Tongue (tissue), 2 donors: ENCODE results near the gene IFT122. TPM values are rescaled to one million over a fixed set of nuclear protein-coding genes. Genes with fewer than 3 reads are reported as not detected.

ENCODE experiments used
- DNase-seq: peaks from one replicate; pipeline ENCODE4 v3.0.0-alpha.2; 2015
- total RNA-seq: library from RNA; depleted of rRNA; stranded (reverse); fragments of >200 nt; gene quantifications from one replicate; pipeline ENCODE4 v1.2.3, GENCODE V29; 2014

The IFT122 gene
- total RNA-seq, 1 donor from 2014 or later, result 37.7 TPM

DNA sequence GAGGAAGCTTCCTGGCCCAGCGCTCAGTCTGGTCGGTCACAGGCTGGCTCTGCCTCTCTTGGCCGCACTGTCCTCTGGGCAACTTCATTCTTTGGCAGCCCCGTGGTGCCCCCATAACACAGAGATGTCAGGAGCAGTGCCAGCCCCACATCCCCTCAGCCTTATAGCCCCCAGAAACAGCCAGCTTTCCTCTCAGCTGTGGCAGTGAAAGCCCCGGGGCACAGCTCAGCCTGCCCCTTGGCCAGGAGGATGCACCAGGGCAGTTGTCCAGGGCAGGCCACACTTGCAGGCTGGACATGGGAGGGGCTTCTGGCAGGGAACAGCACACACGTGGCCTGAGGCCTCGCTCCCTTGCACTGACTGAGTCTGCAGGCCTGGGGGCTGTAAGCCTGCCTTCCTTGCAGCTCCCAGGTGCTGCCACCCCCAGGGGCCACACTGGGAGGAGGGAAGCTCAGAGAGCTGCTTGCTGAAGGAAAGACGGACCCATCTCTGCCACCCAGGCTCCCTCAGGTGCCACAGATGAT lies 78.1 kb downstream of the IFT122 start:
- DNase-seq, result no peak

DNA sequence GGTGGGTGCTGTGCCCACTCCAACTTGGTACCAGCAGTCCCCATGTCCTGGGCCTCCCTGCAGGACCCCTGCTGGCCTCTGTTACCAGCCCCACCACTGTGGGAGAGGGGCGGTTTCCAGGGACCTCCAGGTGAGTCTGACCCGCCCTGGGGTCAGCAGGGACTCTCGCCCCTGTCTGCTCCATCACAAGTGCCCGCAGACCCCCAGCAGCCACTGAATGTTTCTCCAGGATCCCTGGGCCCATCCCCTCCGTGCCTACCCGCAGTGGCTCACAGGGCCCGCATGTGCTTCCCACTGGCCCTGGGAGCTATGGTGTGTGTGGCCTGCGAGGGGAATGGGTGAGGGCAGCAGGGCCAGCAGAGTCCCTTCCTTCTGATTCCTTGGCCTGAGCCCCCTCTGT lies 78.6 kb downstream of the IFT122 start:
- DNase-seq, result no peak

DNA sequence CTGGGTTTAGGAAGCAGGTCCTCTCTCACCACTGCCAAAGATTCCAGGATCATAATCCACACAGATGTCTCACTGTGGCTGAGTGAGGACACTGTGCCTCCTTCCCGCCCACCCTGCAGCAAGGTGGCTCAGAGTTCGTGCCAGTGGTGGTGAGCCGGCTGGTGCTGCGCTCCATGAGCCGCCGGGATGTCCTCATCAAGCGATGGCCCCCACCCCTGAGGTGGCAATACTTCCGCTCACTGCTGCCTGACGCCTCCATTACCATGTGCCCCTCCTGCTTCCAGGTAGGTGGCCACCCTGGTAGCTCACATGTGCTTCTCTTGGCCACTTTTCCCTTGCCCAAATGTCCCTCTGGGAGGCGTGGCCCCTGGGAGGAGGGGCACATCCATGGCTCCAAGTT lies 79.4 kb downstream of the IFT122 start:
- no peak for DNase-seq

DNA sequence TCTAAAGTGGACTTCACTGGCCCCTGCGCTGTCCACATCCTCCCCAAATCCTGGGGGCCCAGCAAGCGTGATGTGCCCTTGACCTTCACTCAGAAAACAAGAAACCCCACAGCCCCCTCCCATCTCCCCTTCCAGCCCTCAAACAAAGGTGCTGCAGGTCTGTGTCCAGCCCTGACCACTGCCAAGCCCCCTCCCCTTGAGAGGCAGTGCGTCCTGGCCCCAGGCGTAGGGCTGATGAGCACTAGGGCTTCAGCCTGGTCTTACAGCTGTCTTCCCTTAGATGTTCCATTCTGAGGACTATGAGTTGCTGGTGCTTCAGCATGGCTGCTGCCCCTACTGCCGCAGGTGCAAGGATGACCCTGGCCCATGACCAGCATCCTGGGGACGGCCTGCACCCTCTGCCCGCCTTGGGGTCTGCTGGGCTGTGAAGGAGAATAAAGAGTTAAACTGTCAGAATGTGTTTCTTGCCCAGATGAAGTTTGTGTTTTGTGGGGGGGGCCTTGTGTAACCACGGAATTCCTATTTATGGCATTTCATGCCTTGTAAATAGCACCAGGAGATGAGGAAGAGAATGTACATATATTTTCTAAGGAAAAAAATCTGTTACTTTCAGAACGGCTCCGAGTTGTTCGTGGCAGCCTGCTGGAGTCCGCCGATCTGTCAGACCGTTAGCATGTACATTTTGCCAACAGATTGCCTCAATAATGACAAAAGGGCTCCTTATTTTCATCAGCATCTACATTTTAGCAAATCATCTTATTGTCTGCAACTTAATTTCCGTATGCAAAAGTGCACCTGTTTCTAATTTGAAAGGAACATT lies 80.1 kb downstream of the IFT122 start:
- no peak for DNase-seq

DNA sequence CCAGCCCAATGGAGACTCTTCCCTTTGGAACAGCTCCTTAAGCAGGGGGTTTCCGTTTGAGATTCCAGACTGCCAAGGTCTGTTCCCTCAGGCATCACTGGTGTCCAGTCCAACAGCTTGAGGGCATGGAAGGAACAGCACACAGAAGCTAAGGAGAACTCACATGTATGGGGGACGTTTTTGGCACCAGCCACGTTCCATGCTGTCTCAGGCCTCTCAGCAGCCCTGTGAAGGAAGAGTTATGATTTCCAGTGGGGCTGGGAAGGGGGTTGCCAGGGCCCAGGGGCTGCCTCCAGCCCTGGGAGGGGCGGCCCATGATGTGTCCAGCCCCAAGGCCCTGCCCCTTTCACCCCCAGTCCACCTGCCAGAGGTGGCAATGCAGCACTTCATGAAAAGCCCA lies 80.9 kb downstream of the IFT122 start:
- no peak for DNase-seq

DNA sequence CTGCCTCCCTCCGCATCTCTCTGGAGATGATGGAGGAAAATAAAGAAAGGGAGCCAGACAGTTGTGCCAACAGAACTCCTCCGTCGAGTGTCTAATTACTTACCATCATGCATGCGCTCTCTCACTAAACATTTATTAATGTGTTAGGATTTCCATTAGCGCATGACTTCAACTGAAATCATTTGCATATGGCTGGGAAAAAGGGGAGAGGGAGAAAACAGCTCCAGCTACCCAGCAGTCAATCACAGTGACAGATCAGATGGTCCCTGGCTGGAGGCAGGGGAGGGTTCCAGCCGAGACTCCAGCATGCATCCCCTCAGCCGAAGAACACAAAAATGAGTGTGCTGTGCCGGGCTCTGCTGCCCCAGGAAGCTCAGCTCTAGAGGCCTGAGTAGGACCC lies 81.6 kb downstream of the IFT122 start:
- no peak for DNase-seq

DNA sequence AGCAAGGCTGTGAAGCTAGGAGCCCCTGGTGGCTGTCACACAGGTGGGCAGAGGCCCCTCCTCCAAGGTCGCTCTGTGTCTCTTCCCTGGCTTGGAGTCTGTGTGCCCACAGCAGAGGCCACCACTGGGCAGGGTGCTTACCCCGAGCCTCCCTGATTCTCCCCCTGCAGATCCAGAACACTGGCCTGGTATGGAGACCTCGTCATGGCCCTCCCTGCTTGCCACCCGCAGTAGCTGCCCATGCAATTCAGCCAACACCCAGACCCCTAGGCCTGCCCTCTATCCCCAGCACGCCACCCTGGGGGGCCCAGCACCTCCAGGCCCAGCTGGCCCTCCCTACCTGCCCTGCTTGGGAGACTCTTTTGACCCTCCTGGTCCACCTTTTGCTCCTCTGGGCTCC lies 82.9 kb downstream of the IFT122 start:
- DNase-seq, result no peak

DNA sequence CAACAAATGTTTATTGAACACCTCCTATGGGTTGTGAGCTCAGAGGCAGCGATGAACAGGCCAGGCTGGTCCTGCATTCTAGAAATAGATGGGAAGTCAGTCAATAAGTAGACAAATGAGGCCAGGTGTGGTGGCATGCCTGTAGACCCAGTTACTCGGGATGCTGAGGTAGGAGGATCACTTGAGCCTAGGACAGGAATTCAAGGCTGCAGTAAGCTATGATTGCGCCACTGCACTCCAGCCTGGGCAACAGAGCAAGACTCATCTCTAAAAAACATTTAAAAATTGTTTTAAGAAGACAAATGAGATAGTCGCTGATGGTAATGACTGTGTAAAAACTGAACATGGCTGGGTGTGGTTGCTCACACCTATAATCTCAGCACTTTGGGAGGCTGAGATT lies 84.1 kb downstream of the IFT122 start:
- no peak for DNase-seq

DNA sequence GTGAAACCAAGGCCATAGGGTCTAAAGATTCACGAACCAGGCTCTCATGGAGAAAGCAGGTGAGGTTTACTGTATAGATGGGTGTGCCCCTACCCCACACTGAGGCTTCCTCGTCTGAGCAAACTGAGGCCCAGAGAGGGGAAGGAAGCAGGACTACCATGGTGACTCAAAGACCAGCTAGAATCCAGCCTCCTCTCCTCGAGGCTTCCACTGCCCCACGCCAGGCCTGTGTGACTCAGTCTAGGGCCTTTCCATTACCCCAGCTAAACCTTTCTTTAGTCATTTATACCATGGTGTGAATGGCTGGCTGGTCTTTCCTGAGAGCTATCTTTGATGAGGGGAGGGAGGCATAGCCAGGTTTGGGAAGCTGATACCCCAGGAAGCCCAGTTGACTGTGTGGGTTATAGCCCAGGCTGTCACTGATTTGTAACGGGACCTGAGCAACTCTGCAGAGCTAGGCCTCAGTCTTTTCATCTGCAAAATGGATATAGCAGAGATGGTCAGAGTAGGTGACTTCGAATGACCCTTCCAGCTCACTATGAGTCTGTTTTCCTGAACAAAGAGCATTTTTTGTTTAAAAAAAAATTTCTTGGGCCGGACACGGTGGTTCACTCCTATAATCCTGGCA lies 85.4 kb downstream of the IFT122 start:
- DNase-seq, result no peak

DNA sequence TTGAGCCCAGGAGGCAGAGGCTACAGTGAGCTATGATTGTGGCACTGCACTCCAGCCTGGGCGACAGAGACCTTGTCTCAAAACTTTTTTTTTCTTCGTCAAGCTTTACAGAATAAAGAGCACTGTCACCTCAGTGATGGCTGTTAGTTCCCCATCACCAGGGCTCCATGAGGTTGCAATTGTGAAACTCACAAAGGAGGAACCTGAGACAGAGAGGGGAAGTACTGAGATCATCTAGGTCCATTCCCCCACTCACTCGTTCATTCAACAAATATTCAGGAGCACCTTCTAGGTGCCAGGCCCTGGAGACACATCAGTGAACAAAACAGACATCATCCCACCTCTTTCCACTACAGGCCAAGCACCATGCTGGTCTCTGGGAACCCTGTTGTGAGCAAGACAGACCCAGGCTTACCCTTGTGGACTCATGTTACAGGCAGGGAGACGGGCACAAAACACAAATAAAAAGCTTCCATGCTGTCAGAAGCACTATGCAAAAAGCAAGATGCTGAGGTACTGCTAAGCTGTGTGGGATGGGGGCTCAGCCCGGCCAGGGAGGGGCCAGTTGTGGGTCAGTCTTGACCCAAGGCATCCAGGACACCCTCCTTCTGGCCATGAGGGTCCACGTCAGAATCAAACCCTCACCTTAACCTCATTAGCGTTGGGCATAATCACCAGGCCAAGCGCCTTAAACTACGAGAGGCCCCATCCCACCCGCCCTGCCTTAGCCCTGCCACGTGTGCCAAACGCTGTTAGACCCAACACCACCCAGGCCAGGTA lies 86.3 kb downstream of the IFT122 start:
- no peak for DNase-seq

DNA sequence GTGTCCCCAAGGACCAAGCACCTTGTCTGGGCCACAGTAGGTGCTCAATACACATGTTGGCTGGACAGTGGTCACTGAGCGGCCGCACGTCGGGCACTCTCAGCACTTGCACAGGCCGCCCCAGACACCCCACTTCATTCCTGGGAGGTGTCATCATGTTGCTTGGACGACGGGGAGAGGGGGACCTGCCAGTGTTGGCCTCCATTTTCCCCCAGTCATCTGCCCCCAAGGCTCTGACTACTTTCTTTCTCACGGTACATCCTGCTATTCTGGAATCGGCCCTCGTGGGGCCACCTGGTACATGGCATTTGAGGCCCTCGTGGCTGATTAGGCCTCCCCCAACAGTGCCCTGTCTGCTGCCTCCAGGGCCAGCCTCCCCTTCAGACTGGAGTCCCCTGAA lies 87.2 kb downstream of the IFT122 start:
- DNase-seq, result no peak

DNA sequence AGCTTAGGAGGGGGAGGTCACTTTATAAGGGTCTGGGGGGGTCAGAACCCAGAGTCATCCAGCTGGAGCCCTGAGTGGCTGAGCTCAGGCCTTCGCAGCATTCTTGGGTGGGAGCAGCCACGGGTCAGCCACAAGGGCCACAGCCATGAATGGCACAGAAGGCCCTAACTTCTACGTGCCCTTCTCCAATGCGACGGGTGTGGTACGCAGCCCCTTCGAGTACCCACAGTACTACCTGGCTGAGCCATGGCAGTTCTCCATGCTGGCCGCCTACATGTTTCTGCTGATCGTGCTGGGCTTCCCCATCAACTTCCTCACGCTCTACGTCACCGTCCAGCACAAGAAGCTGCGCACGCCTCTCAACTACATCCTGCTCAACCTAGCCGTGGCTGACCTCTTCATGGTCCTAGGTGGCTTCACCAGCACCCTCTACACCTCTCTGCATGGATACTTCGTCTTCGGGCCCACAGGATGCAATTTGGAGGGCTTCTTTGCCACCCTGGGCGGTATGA lies 88.6 kb downstream of the IFT122 start, which contains the start of gene RHO:
TSS of gene RHO (plus strand) at position 51 of the 512 bp plus-strand sequence. CDS start at position 146, 95 bp downstream.
- no peak for DNase-seq

DNA sequence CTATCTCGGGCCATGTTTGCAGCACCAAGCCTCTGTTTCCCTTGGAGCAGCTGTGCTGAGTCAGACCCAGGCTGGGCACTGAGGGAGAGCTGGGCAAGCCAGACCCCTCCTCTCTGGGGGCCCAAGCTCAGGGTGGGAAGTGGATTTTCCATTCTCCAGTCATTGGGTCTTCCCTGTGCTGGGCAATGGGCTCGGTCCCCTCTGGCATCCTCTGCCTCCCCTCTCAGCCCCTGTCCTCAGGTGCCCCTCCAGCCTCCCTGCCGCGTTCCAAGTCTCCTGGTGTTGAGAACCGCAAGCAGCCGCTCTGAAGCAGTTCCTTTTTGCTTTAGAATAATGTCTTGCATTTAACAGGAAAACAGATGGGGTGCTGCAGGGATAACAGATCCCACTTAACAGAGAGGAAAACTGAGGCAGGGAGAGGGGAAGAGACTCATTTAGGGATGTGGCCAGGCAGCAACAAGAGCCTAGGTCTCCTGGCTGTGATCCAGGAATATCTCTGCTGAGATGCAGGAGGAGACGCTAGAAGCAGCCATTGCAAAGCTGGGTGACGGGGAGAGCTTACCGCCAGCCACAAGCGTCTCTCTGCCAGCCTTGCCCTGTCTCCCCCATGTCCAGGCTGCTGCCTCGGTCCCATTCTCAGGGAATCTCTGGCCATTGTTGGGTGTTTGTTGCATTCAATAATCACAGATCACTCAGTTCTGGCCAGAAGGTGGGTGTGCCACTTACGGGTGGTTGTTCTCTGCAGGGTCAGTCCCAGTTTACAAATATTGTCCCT lies 89.6 kb downstream of the IFT122 start:
- DNase-seq, result no peak

DNA sequence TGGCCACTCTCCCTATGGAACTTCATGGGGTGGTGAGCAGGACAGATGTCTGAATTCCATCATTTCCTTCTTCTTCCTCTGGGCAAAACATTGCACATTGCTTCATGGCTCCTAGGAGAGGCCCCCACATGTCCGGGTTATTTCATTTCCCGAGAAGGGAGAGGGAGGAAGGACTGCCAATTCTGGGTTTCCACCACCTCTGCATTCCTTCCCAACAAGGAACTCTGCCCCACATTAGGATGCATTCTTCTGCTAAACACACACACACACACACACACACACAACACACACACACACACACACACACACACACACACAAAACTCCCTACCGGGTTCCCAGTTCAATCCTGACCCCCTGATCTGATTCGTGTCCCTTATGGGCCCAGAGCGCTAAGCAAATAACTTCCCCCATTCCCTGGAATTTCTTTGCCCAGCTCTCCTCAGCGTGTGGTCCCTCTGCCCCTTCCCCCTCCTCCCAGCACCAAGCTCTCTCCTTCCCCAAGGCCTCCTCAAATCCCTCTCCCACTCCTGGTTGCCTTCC lies 90.3 kb downstream of the IFT122 start:
- no peak for DNase-seq

DNA sequence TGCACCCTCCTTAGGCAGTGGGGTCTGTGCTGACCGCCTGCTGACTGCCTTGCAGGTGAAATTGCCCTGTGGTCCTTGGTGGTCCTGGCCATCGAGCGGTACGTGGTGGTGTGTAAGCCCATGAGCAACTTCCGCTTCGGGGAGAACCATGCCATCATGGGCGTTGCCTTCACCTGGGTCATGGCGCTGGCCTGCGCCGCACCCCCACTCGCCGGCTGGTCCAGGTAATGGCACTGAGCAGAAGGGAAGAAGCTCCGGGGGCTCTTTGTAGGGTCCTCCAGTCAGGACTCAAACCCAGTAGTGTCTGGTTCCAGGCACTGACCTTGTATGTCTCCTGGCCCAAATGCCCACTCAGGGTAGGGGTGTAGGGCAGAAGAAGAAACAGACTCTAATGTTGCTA lies 90.8 kb downstream of the IFT122 start:
- no peak for DNase-seq

DNA sequence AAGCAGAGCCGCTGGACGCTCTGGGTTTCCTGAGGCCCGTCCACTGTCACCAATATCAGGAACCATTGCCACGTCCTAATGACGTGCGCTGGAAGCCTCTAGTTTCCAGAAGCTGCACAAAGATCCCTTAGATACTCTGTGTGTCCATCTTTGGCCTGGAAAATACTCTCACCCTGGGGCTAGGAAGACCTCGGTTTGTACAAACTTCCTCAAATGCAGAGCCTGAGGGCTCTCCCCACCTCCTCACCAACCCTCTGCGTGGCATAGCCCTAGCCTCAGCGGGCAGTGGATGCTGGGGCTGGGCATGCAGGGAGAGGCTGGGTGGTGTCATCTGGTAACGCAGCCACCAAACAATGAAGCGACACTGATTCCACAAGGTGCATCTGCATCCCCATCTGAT lies 91.7 kb downstream of the IFT122 start:
- DNase-seq, result no peak

DNA sequence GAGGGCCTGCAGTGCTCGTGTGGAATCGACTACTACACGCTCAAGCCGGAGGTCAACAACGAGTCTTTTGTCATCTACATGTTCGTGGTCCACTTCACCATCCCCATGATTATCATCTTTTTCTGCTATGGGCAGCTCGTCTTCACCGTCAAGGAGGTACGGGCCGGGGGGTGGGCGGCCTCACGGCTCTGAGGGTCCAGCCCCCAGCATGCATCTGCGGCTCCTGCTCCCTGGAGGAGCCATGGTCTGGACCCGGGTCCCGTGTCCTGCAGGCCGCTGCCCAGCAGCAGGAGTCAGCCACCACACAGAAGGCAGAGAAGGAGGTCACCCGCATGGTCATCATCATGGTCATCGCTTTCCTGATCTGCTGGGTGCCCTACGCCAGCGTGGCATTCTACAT lies 92.2 kb downstream of the IFT122 start:
- no peak for DNase-seq

DNA sequence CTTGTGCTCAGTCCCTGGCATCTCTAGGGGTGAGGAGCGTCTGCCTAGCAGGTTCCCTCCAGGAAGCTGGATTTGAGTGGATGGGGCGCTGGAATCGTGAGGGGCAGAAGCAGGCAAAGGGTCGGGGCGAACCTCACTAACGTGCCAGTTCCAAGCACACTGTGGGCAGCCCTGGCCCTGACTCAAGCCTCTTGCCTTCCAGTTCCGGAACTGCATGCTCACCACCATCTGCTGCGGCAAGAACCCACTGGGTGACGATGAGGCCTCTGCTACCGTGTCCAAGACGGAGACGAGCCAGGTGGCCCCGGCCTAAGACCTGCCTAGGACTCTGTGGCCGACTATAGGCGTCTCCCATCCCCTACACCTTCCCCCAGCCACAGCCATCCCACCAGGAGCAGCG lies 93.4 kb downstream of the IFT122 start:
- no peak for DNase-seq

DNA sequence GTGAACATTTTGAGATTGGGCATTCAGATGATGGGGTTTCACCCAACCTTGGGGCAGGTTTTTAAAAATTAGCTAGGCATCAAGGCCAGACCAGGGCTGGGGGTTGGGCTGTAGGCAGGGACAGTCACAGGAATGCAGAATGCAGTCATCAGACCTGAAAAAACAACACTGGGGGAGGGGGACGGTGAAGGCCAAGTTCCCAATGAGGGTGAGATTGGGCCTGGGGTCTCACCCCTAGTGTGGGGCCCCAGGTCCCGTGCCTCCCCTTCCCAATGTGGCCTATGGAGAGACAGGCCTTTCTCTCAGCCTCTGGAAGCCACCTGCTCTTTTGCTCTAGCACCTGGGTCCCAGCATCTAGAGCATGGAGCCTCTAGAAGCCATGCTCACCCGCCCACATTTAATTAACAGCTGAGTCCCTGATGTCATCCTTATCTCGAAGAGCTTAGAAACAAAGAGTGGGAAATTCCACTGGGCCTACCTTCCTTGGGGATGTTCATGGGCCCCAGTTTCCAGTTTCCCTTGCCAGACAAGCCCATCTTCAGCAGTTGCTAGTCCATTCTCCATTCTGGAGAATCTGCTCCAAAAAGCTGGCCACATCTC lies 94.5 kb downstream of the IFT122 start:
- DNase-seq, result no peak

DNA sequence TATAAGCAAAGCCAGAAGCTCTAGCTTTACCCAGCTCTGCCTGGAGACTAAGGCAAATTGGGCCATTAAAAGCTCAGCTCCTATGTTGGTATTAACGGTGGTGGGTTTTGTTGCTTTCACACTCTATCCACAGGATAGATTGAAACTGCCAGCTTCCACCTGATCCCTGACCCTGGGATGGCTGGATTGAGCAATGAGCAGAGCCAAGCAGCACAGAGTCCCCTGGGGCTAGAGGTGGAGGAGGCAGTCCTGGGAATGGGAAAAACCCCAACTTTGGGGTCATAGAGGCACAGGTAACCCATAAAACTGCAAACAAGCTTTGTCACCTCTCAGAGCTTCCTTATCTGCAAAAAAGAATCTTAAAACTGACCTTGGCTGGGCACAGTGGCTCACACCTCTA lies 95.1 kb downstream of the IFT122 start:
- no peak for DNase-seq

DNA sequence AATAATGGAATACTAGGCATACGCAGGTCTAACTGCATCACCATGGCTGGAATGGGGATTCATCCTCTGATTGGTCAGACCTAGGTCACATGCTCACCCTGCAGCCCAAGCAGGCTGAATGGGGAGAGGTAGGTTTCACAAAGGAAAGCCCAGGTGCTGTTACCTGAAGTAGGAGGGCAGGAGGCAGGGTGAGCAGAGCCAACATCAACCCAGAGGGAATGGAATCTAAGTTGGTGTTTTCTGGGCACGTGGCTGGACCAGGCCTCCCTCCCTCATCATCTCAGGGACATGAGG lies 96.3 kb downstream of the IFT122 start:
- no peak for DNase-seq
